ENCODE data around the gene GORASP1. TPM values are rescaled to one million over a fixed set of nuclear protein-coding genes. Genes with fewer than 3 reads are reported as not detected.

The GORASP1 gene
- total RNA-seq, 1 donor from 2014 or later, result 11.5 TPM

GRCh38 chr3:39082666-39083313, 24.6 kb downstream of the GORASP1 start:
- Histone ChIP-seq H3K4me3 (ENCODE audit: low read length in 3 of 3) (no peak overlapping the region), H3K4me1 (ENCODE audit: control insufficient read depth in 3 of 3, insufficient read depth in 3 of 3, low read length in 3 of 3) (no peaks in the 10 kb centered on the region), H3K36me3 (ENCODE audit: control insufficient read depth in 3 of 3, insufficient read depth in 3 of 3, low read length in 3 of 3) (peaks cover 19 to 55% (median 44%) of the 10 kb centered on the region in 3 donors), H3K9me3 (ENCODE audit: control insufficient read depth in 3 of 3, low read length in 3 of 3) (no peaks in the 10 kb centered on the region), H3K9ac (ENCODE audit: low read depth in 1 of 3, low read length in 3 of 3) (no peak overlapping the region), H3K27ac (ENCODE audit: low read depth, low read length) (no peak overlapping the region), H3K27me3 (ENCODE audit: control insufficient read depth in 3 of 3, insufficient read depth in 3 of 3, low read length in 3 of 3) (no peaks in the 10 kb centered on the region)

- H3K9me3 ChIP-seq (ENCODE audit: control insufficient read depth in 3 of 3, low read length in 3 of 3), result no peaks in the 10 kb centered on the region
- no peaks in the 10 kb centered on the region for H3K27me3 ChIP-seq (ENCODE audit: control insufficient read depth in 3 of 3, insufficient read depth in 3 of 3, low read length in 3 of 3)
- H3K4me1 ChIP-seq (ENCODE audit: control insufficient read depth in 3 of 3, insufficient read depth in 3 of 3, low read length in 3 of 3), result no peaks in the 10 kb centered on the region
- H3K27ac ChIP-seq (ENCODE audit: low read depth, low read length), result no peak overlapping the region
- no peak overlapping the region for H3K4me3 ChIP-seq (ENCODE audit: low read length in 3 of 3)
- H3K9ac ChIP-seq (ENCODE audit: low read depth in 1 of 3, low read length in 3 of 3), result no peak overlapping the region
- H3K36me3 ChIP-seq (ENCODE audit: control insufficient read depth in 3 of 3, insufficient read depth in 3 of 3, low read length in 3 of 3), result peaks cover 15 to 61% (median 43%) of the 10 kb centered on the region in 3 donors
These were observed 27.4 kb downstream of the GORASP1 start for GRCh38 chr3:39080026-39080425.

- no peak overlapping the region for H3K27ac ChIP-seq (ENCODE audit: low read depth, low read length)
- peaks cover 18 to 64% (median 48%) of the 10 kb centered on the region in 3 donors for H3K36me3 ChIP-seq (ENCODE audit: control insufficient read depth in 3 of 3, insufficient read depth in 3 of 3, low read length in 3 of 3)
- no peaks in the 10 kb centered on the region for H3K9me3 ChIP-seq (ENCODE audit: control insufficient read depth in 3 of 3, low read length in 3 of 3)
These were observed 27.9 kb downstream of the GORASP1 start for GRCh38 chr3:39079530-39079929.

GRCh38 chr3:39075910-39076309, 31.5 kb downstream of the GORASP1 start:
- no peak overlapping the region for H3K9ac ChIP-seq (ENCODE audit: low read depth in 1 of 3, low read length in 3 of 3)
- H3K4me1 ChIP-seq (ENCODE audit: control insufficient read depth in 3 of 3, insufficient read depth in 3 of 3, low read length in 3 of 3), result no peaks in the 10 kb centered on the region
- no peaks in the 10 kb centered on the region for H3K27me3 ChIP-seq (ENCODE audit: control insufficient read depth in 3 of 3, insufficient read depth in 3 of 3, low read length in 3 of 3)
- H3K27ac ChIP-seq (ENCODE audit: low read depth, low read length), result no peak overlapping the region
- H3K9me3 ChIP-seq (ENCODE audit: control insufficient read depth in 3 of 3, low read length in 3 of 3), result no peaks in the 10 kb centered on the region
- H3K36me3 ChIP-seq (ENCODE audit: control insufficient read depth in 3 of 3, insufficient read depth in 3 of 3, low read length in 3 of 3), result peaks cover 20 to 76% (median 76%) of the 10 kb centered on the region in 3 donors
- H3K4me3 ChIP-seq (ENCODE audit: low read length in 3 of 3), result no peak overlapping the region

More at GRCh38 chr3:39079530-39079929, 27.9 kb downstream of the GORASP1 start:
- Histone ChIP-seq H3K27me3 (ENCODE audit: control insufficient read depth in 3 of 3, insufficient read depth in 3 of 3, low read length in 3 of 3) (no peaks in the 10 kb centered on the region), H3K4me3 (ENCODE audit: low read length in 3 of 3) (no peak overlapping the region), H3K4me1 (ENCODE audit: control insufficient read depth in 3 of 3, insufficient read depth in 3 of 3, low read length in 3 of 3) (no peaks in the 10 kb centered on the region), H3K9ac (ENCODE audit: low read depth in 1 of 3, low read length in 3 of 3) (no peak overlapping the region)

GRCh38 chr3:39068556-39068955, 38.9 kb downstream of the GORASP1 start:
- Histone ChIP-seq H3K4me3 (ENCODE audit: low read length in 3 of 3) (no peak overlapping the region), H3K9me3 (ENCODE audit: control insufficient read depth in 3 of 3, low read length in 3 of 3) (no peaks in the 10 kb centered on the region), H3K4me1 (ENCODE audit: control insufficient read depth in 3 of 3, insufficient read depth in 3 of 3, low read length in 3 of 3) (no peaks in the 10 kb centered on the region), H3K27ac (ENCODE audit: low read depth, low read length) (no peak overlapping the region), H3K27me3 (ENCODE audit: control insufficient read depth in 3 of 3, insufficient read depth in 3 of 3, low read length in 3 of 3) (no peaks in the 10 kb centered on the region), H3K9ac (ENCODE audit: low read depth in 1 of 3, low read length in 3 of 3) (no peak overlapping the region), H3K36me3 (ENCODE audit: control insufficient read depth in 3 of 3, insufficient read depth in 3 of 3, low read length in 3 of 3) (peaks cover 3 to 59% (median 53%) of the 10 kb centered on the region in 3 donors)

GRCh38 chr3:39067286-39067685, 40.1 kb downstream of the GORASP1 start:
- Histone ChIP-seq H3K9ac (ENCODE audit: low read depth in 1 of 3, low read length in 3 of 3) (no peak overlapping the region), H3K4me3 (ENCODE audit: low read length in 3 of 3) (no peak overlapping the region), H3K27ac (ENCODE audit: low read depth, low read length) (no peak overlapping the region), H3K27me3 (ENCODE audit: control insufficient read depth in 3 of 3, insufficient read depth in 3 of 3, low read length in 3 of 3) (no peaks in the 10 kb centered on the region), H3K4me1 (ENCODE audit: control insufficient read depth in 3 of 3, insufficient read depth in 3 of 3, low read length in 3 of 3) (no peaks in the 10 kb centered on the region), H3K9me3 (ENCODE audit: control insufficient read depth in 3 of 3, low read length in 3 of 3) (no peaks in the 10 kb centered on the region), H3K36me3 (ENCODE audit: control insufficient read depth in 3 of 3, insufficient read depth in 3 of 3, low read length in 3 of 3) (peaks cover 2 to 48% (median 44%) of the 10 kb centered on the region in 3 donors)

- Histone ChIP-seq H3K4me3 (ENCODE audit: low read length in 3 of 3) (no peak overlapping the region), H3K36me3 (ENCODE audit: control insufficient read depth in 3 of 3, insufficient read depth in 3 of 3, low read length in 3 of 3) (peaks cover 0 to 36% (median 30%) of the 10 kb centered on the region in 3 donors), H3K9ac (ENCODE audit: low read depth in 1 of 3, low read length in 3 of 3) (no peak overlapping the region), H3K9me3 (ENCODE audit: control insufficient read depth in 3 of 3, low read length in 3 of 3) (no peaks in the 10 kb centered on the region), H3K27ac (ENCODE audit: low read depth, low read length) (no peak overlapping the region), H3K4me1 (ENCODE audit: control insufficient read depth in 3 of 3, insufficient read depth in 3 of 3, low read length in 3 of 3) (no peaks in the 10 kb centered on the region), H3K27me3 (ENCODE audit: control insufficient read depth in 3 of 3, insufficient read depth in 3 of 3, low read length in 3 of 3) (no peaks in the 10 kb centered on the region)
These were observed 42.2 kb downstream of the GORASP1 start for GRCh38 chr3:39065197-39065596.

- H3K36me3 ChIP-seq (ENCODE audit: control insufficient read depth in 3 of 3, insufficient read depth in 3 of 3, low read length in 3 of 3), result peaks cover 0 to 34% (median 28%) of the 10 kb centered on the region in 3 donors
These were observed 42.8 kb downstream of the GORASP1 start for GRCh38 chr3:39064646-39065045.

GRCh38 chr3:39063143-39063542, 44.3 kb downstream of the GORASP1 start:
- H3K9me3 ChIP-seq (ENCODE audit: control insufficient read depth in 3 of 3, low read length in 3 of 3), result no peaks in the 10 kb centered on the region
- no peaks in the 10 kb centered on the region for H3K4me1 ChIP-seq (ENCODE audit: control insufficient read depth in 3 of 3, insufficient read depth in 3 of 3, low read length in 3 of 3)
- no peak overlapping the region for H3K4me3 ChIP-seq (ENCODE audit: low read length in 3 of 3)
- no peak overlapping the region for H3K27ac ChIP-seq (ENCODE audit: low read depth, low read length)
- H3K36me3 ChIP-seq (ENCODE audit: control insufficient read depth in 3 of 3, insufficient read depth in 3 of 3, low read length in 3 of 3), result peaks cover 0 to 24% (median 21%) of the 10 kb centered on the region in 3 donors
- H3K27me3 ChIP-seq (ENCODE audit: control insufficient read depth in 3 of 3, insufficient read depth in 3 of 3, low read length in 3 of 3), result no peaks in the 10 kb centered on the region
- no peak overlapping the region for H3K9ac ChIP-seq (ENCODE audit: low read depth in 1 of 3, low read length in 3 of 3)

More at GRCh38 chr3:39064646-39065045, 42.8 kb downstream of the GORASP1 start:
- Histone ChIP-seq H3K27me3 (ENCODE audit: control insufficient read depth in 3 of 3, insufficient read depth in 3 of 3, low read length in 3 of 3) (no peaks in the 10 kb centered on the region), H3K4me1 (ENCODE audit: control insufficient read depth in 3 of 3, insufficient read depth in 3 of 3, low read length in 3 of 3) (no peaks in the 10 kb centered on the region), H3K4me3 (ENCODE audit: low read length in 3 of 3) (no peak overlapping the region), H3K27ac (ENCODE audit: low read depth, low read length) (no peak overlapping the region), H3K9ac (ENCODE audit: low read depth in 1 of 3, low read length in 3 of 3) (no peak overlapping the region), H3K9me3 (ENCODE audit: control insufficient read depth in 3 of 3, low read length in 3 of 3) (no peaks in the 10 kb centered on the region)

GRCh38 chr3:39062180-39062579, 45.2 kb downstream of the GORASP1 start:
- Histone ChIP-seq H3K4me3 (ENCODE audit: low read length in 3 of 3) (no peak overlapping the region), H3K27ac (ENCODE audit: low read depth, low read length) (no peak overlapping the region), H3K4me1 (ENCODE audit: control insufficient read depth in 3 of 3, insufficient read depth in 3 of 3, low read length in 3 of 3) (no peaks in the 10 kb centered on the region), H3K9ac (ENCODE audit: low read depth in 1 of 3, low read length in 3 of 3) (no peak overlapping the region), H3K9me3 (ENCODE audit: control insufficient read depth in 3 of 3, low read length in 3 of 3) (no peaks in the 10 kb centered on the region), H3K36me3 (ENCODE audit: control insufficient read depth in 3 of 3, insufficient read depth in 3 of 3, low read length in 3 of 3) (peaks cover 0 to 15% (median 15%) of the 10 kb centered on the region in 3 donors), H3K27me3 (ENCODE audit: control insufficient read depth in 3 of 3, insufficient read depth in 3 of 3, low read length in 3 of 3) (no peaks in the 10 kb centered on the region)
